PC-3 (cell line): ENCODE results near the gene SEC16A. TPM values are rescaled to one million over a fixed set of nuclear protein-coding genes. Genes with fewer than 3 reads are reported as not detected.

ENCODE experiments used
- ATAC-seq: fragments of 200-7000 bp; cut with Tn5 transposase; 2 replicates; pipeline ENCODE4 v1.9.1; 2020; ENCODE audit warnings: mild to moderate bottlenecking, moderate library complexity
- BruUV-seq: library from RNA; stranded (reverse); fragments of 400-500 nt; replicated peaks from 2 replicates; lab custom pipeline; 2021; lab: Mats Ljungman, UMichigan
- CTCF ChIA-PET: fragments of 300-600 bp; sonication (Branson Sonifier 250); formaldehyde crosslinking; loops from one replicate; lab custom pipeline; 2022; ENCODE audit warnings: antibody characterized with exemption; lab: Charles Lee
- POLR2A ChIA-PET: fragments of 300-600 bp; sonication (Branson Sonifier 250); formaldehyde crosslinking; loops from one replicate; lab custom pipeline; 2022; ENCODE audit warnings: antibody characterized with exemption; ENCODE audit not compliant: unreplicated experiment; lab: Charles Lee
- DNase-seq: peaks from one replicate; pipeline ENCODE4 v3.0.0-alpha.2; 2015
- H2AFZ ChIP-seq: fragments of 300-600 bp; sonication (generic); 2 replicates; pipeline ENCODE4 v1.6.0; 2016; ENCODE audit warnings: antibody characterized with exemption, low read length
- H3F3A ChIP-seq: fragments of 300-600 bp; sonication (generic); one replicate; pipeline ENCODE4 v1.6.0; 2017; ENCODE audit warnings: antibody characterized with exemption, low read length, control low read depth, mild to moderate bottlenecking; ENCODE audit not compliant: unreplicated experiment
- H3K27ac ChIP-seq: fragments of 300-600 bp; sonication (generic); 2 replicates; pipeline ENCODE4 v1.5.1; 2016; ENCODE audit warnings: mild to moderate bottlenecking, low read length
- H3K27me3 ChIP-seq: fragments of 300-600 bp; sonication (generic); 2 replicates; pipeline ENCODE4 v1.6.1; 2016; ENCODE audit warnings: low read length, mixed read lengths
- H3K36me3 ChIP-seq: fragments of 300-600 bp; sonication (generic); 2 replicates; pipeline ENCODE4 v1.6.1; 2016; ENCODE audit warnings: low read depth, mixed run types, low read length, mixed read lengths
- H3K4me1 ChIP-seq: fragments of 300-600 bp; sonication (generic); 2 replicates; pipeline ENCODE4 v1.5.1; 2016; ENCODE audit warnings: low read length; ENCODE audit not compliant: insufficient read depth
- H3K4me2 ChIP-seq: fragments of 300-600 bp; sonication (generic); 2 replicates; pipeline ENCODE4 v1.6.0; 2016; ENCODE audit warnings: low read length
- H3K4me3 ChIP-seq: fragments of 300-600 bp; sonication (generic); 2 replicates; pipeline ENCODE4 v1.5.1; 2016; ENCODE audit warnings: mild to moderate bottlenecking, low read length, mixed read lengths
- H3K79me2 ChIP-seq: fragments of 300-600 bp; sonication (generic); 2 replicates; pipeline ENCODE4 v1.6.1; 2017; ENCODE audit warnings: low read length, mixed read lengths
- H3K9ac ChIP-seq: fragments of 300-600 bp; sonication (generic); 2 replicates; pipeline ENCODE4 v1.6.0; 2016; ENCODE audit warnings: mild to moderate bottlenecking, low read length
- H3K9me2 ChIP-seq: fragments of 300-600 bp; sonication (generic); replicated peaks from 2 replicates; pipeline ENCODE4 v1.6.1; 2016; ENCODE audit warnings: mixed run types, low read length, mixed read lengths
- H3K9me3 ChIP-seq: fragments of 300-600 bp; sonication (generic); 2 replicates; pipeline ENCODE4 v1.6.1; 2016; ENCODE audit warnings: low read length, mixed read lengths
- H4K20me1 ChIP-seq: fragments of 300-600 bp; sonication (generic); 2 replicates; pipeline ENCODE4 v1.6.1; 2016; ENCODE audit warnings: low read length, mixed read lengths
- CTCF ChIP-seq: fragments of 300-600 bp; sonication (generic); conservative IDR thresholded peaks from 2 replicates; pipeline ENCODE4 v1.5.1; 2017; ENCODE audit warnings: antibody characterized with exemption, low read depth, mild to moderate bottlenecking, low read length
- EZH2 ChIP-seq: fragments of 300-600 bp; sonication (generic); IDR thresholded peaks from one replicate; pipeline ENCODE4 v1.6.1; 2017; ENCODE audit warnings: antibody characterized with exemption, mild to moderate bottlenecking, low read length; ENCODE audit not compliant: unreplicated experiment
- EZH2phosphoT487 ChIP-seq: fragments of 300-600 bp; sonication (generic); IDR thresholded peaks from 2 replicates; pipeline ENCODE4 v1.6.1; 2018; ENCODE audit warnings: mild to moderate bottlenecking, antibody characterized with exemption, low read length, borderline replicate concordance
- intact Hi-C: fragments of 100-400 bp; cut with micrococcal nuclease; formaldehyde crosslinking; loops from 2 replicates; pipeline ENCODE4 v1.9.0; 2023
- total RNA-seq: library from RNA; depleted of rRNA; stranded (reverse); fragments of >200 nt; gene quantifications from 2 replicates; pipeline ENCODE4 v1.2.3, GENCODE V29; 2014

The SEC16A gene
- total RNA-seq, 1 experiment from 2014 or later, result 28.3 TPM

GRCh38 chr9:136509549-136509948 is 26.7 kb upstream of the SEC16A start:
- H4K20me1 ChIP-seq, result no peaks in the 10 kb centered on the region

DNA sequence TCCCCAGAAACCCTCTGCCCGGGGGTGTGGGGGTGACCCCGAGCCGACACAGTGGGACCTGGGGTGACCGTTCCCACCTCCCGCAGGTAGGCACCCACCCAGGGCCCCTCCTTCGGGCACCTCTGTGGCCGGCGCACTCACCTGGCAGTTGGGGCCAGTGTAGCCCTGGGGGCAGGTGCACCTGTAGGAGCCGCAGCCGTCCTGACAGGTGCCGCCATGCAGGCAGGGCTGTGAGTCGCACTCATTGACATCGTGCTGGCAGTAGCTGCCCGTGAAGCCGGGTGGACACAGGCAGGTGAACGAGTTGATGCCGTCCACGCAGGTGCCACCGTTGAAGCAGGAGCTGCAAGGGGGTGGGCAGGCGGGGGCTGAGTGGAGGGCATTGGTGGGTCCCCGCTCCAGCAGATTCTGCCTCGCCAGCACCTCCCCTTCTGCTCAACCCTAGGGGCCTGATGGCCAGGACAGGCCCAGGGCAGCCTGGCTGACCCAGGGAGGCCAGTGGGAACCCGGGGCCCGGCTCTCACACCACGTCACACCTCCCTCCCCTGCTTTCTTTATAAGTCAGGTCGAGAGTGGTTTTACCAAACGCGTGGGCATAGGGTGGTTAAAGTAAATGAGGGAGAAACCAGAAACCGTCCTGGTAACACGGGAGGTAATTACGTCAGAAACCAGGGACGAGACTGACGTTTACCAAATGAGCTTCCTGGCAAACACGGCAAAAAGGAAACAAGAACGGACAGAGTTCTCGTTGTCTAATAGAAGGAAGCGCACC is 26.1 kb upstream of the SEC16A start:
- Histone ChIP-seq H3K27me3 (no peaks in the 10 kb centered on the region), H3K4me3 (no peak overlapping the region), H3K4me2 (no peak overlapping the region), H3K27ac (no peak overlapping the region), H3K9ac (no peak overlapping the region), H3F3A (no peaks in the 10 kb centered on the region), H3K4me1 (no peaks in the 10 kb centered on the region), H2AFZ (no peak overlapping the region), H3K9me2 (no peaks in the 10 kb centered on the region), H3K36me3 (peaks cover 2% of the 10 kb centered on the region; the same call in 1 of the 2 replicates), H3K79me2 (no peaks in the 10 kb centered on the region), H4K20me1 (no peaks in the 10 kb centered on the region), H3K9me3 (no peaks in the 10 kb centered on the region)
- ChIA-PET CTCF (no interaction called here), POLR2A (no interaction called here)
- no TSS peak for BruUV-seq
- no peak for ATAC-seq
- intact Hi-C loops, result no loop called here
- DNase-seq, result no peak
- TF ChIP-seq EZH2 (no peak), EZH2phosphoT487 (no peak), CTCF (no peak)

More at GRCh38 chr9:136509549-136509948, 26.7 kb upstream of the SEC16A start:
- Histone ChIP-seq H2AFZ (no peak overlapping the region), H3K9me3 (no peaks in the 10 kb centered on the region), H3K79me2 (no peaks in the 10 kb centered on the region), H3K4me3 (no peak overlapping the region), H3K9me2 (no peaks in the 10 kb centered on the region), H3K36me3 (peaks cover 2% of the 10 kb centered on the region; the same call in 1 of the 2 replicates), H3K9ac (no peak overlapping the region), H3F3A (no peaks in the 10 kb centered on the region), H3K27ac (no peak overlapping the region), H3K4me1 (no peaks in the 10 kb centered on the region), H3K27me3 (no peaks in the 10 kb centered on the region), H3K4me2 (no peak overlapping the region)
- no TSS peak for BruUV-seq
- ATAC-seq (no peak), DNase-seq (no peak)
- no peak for TF ChIP-seq CTCF
- no peak for TF ChIP-seq EZH2
- TF ChIP-seq EZH2phosphoT487, result no peak
- CTCF ChIA-PET, result no interaction called here
- intact Hi-C loops, result no loop called here
- POLR2A ChIA-PET, result no interaction called here

DNA sequence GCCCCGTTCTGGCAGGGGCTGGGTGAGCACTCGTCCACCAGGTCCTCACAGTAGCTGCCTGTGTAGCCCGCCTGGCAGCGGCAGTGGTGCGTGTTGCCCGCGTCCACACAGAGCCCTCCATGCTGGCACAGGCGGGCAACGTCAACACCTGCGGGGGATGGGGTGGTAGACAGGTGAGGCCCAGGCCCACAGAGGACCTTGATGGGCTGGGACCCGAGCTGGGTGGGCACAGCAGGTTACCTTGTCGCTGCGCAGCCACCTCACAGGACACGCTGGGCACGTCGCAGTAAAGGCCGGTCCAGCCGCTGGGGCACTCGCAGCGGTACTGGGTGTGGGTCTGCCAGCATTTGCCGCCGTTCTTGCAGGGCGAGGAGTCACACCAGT is 25.1 kb upstream of the SEC16A start:
- Histone ChIP-seq H3K9ac (no peak overlapping the region), H3K4me3 (no peak overlapping the region), H3K9me2 (no peaks in the 10 kb centered on the region), H3F3A (no peaks in the 10 kb centered on the region), H3K4me1 (no peaks in the 10 kb centered on the region), H3K79me2 (no peaks in the 10 kb centered on the region), H3K4me2 (no peak overlapping the region), H3K36me3 (peaks cover under 1% of the 10 kb centered on the region; the same call in 1 of the 2 replicates), H3K27me3 (no peaks in the 10 kb centered on the region), H3K9me3 (no peaks in the 10 kb centered on the region), H3K27ac (no peak overlapping the region), H4K20me1 (no peaks in the 10 kb centered on the region), H2AFZ (no peak overlapping the region)
- DNase-seq, result no peak
- intact Hi-C loops, result no loop called here
- ATAC-seq, result no peak
- BruUV-seq, result no TSS peak
- CTCF ChIA-PET, result no interaction called here
- POLR2A ChIA-PET, result no interaction called here
- TF ChIP-seq EZH2, result no peak
- no peak for TF ChIP-seq CTCF
- TF ChIP-seq EZH2phosphoT487, result no peak
